H9 (cell line): ENCODE measurements around the gene IL20RA. TPM values are rescaled to one million over a fixed set of nuclear protein-coding genes. Genes with fewer than 3 reads are reported as not detected.

ENCODE experiments used
- DNase-seq: peaks from one replicate; pipeline ENCODE4 v3.0.0-alpha.2; 2017
- H2AFZ ChIP-seq: one replicate; pipeline ENCODE4 v1.6.1; 2013; ENCODE audit warnings: mild to moderate bottlenecking, low read length, control low read depth, moderate library complexity
- H2AK5ac ChIP-seq: 2 replicates; pipeline ENCODE4 v1.6.1; 2013; ENCODE audit warnings: low read length, control low read depth, mixed read lengths; ENCODE audit not compliant: insufficient read length
- H2BK120ac ChIP-seq: one replicate; pipeline ENCODE4 v1.6.1; 2013; ENCODE audit warnings: low read depth, mild to moderate bottlenecking, low read length, control low read depth, inconsistent platforms; ENCODE audit not compliant: poor library complexity, severe bottlenecking
- H2BK12ac ChIP-seq: 2 replicates; pipeline ENCODE4 v1.6.1; 2013; ENCODE audit warnings: low read length, control low read depth, mixed read lengths, low read depth; ENCODE audit not compliant: insufficient read length
- H2BK15ac ChIP-seq: 2 replicates; pipeline ENCODE4 v1.6.1; 2013; ENCODE audit warnings: low read depth, low read length, control low read depth
- H2BK20ac ChIP-seq: one replicate; pipeline ENCODE4 v1.6.1; 2013; ENCODE audit warnings: low read depth, mild to moderate bottlenecking, low read length, control low read depth, inconsistent platforms; ENCODE audit not compliant: poor library complexity, severe bottlenecking
- H2BK5ac ChIP-seq: 2 replicates; pipeline ENCODE4 v1.6.1; 2013; ENCODE audit warnings: low read length, control low read depth, mixed read lengths; ENCODE audit not compliant: insufficient read length
- H3K14ac ChIP-seq: 2 replicates; pipeline ENCODE4 v1.6.1; 2013; ENCODE audit warnings: low read length, control low read depth; ENCODE audit not compliant: insufficient read depth
- H3K18ac ChIP-seq: 2 replicates; pipeline ENCODE4 v1.6.1; 2013; ENCODE audit warnings: low read depth, mild to moderate bottlenecking, mixed read lengths, low read length, control low read depth; ENCODE audit not compliant: insufficient read length
- H3K23ac ChIP-seq: 2 replicates; pipeline ENCODE4 v1.6.1; 2013; ENCODE audit warnings: low read length, control low read depth, mixed read lengths, low read depth; ENCODE audit not compliant: insufficient read length
- H3K23me2 ChIP-seq: 2 replicates; pipeline ENCODE4 v1.6.1; 2013; ENCODE audit warnings: low read depth, mild to moderate bottlenecking, mixed read lengths, low read length, control low read depth; ENCODE audit not compliant: insufficient read length, poor library complexity, severe bottlenecking
- H3K27ac ChIP-seq: 2 replicates; pipeline ENCODE4 v1.5.1; 2013; ENCODE audit warnings: low read length, control low read depth, mixed read lengths, low read depth; ENCODE audit not compliant: insufficient read length
- H3K27me3 ChIP-seq: 2 replicates; pipeline ENCODE4 v1.6.1; 2013; ENCODE audit warnings: low read length, control low read depth, inconsistent platforms; ENCODE audit not compliant: insufficient read depth
- H3K4ac ChIP-seq: 2 replicates; pipeline ENCODE4 v1.6.1; 2013; ENCODE audit warnings: low read depth, mild to moderate bottlenecking, control low read depth, inconsistent platforms, low read length, moderate library complexity
- H3K4me1 ChIP-seq: 2 replicates; pipeline ENCODE4 v1.6.1; 2013; ENCODE audit warnings: low read length, control low read depth, inconsistent platforms; ENCODE audit not compliant: insufficient read depth
- H3K4me2 ChIP-seq: 2 replicates; pipeline ENCODE4 v1.6.1; 2013; ENCODE audit warnings: low read length, control low read depth, mixed read lengths; ENCODE audit not compliant: insufficient read length, insufficient read depth
- H3K56ac ChIP-seq: 2 replicates; pipeline ENCODE4 v1.6.1; 2013; ENCODE audit warnings: low read depth, mild to moderate bottlenecking, mixed read lengths, low read length, control low read depth; ENCODE audit not compliant: insufficient read length
- H3K79me1 ChIP-seq: 2 replicates; pipeline ENCODE4 v1.6.1; 2013; ENCODE audit warnings: low read depth, mild to moderate bottlenecking, moderate library complexity, low read length, control low read depth, inconsistent platforms; ENCODE audit not compliant: insufficient read depth, poor library complexity, severe bottlenecking
- H3K79me2 ChIP-seq: 2 replicates; pipeline ENCODE4 v1.6.1; 2013; ENCODE audit warnings: low read length, control low read depth, inconsistent platforms; ENCODE audit not compliant: insufficient read depth
- H3K9ac ChIP-seq: 2 replicates; pipeline ENCODE4 v1.6.1; 2013; ENCODE audit warnings: low read length, control low read depth, mixed read lengths; ENCODE audit not compliant: insufficient read length; ENCODE audit errors: extremely low read depth
- H3K9me3 ChIP-seq: one replicate; pipeline ENCODE4 v1.6.1; 2013; ENCODE audit warnings: low read depth, low read length, inconsistent platforms; ENCODE audit not compliant: control insufficient read depth
- H3T11ph ChIP-seq: one replicate; pipeline ENCODE4 v1.6.1; 2013; ENCODE audit warnings: mild to moderate bottlenecking, low read length, control low read depth, inconsistent platforms
- H4K20me1 ChIP-seq: one replicate; pipeline ENCODE4 v1.6.1; 2013; ENCODE audit not compliant: control insufficient read depth, insufficient read length, insufficient read depth
- H4K5ac ChIP-seq: 2 replicates; pipeline ENCODE4 v1.6.1; 2013; ENCODE audit warnings: low read depth, mild to moderate bottlenecking, mixed read lengths, low read length, control low read depth; ENCODE audit not compliant: insufficient read length
- H4K8ac ChIP-seq: replicated peaks from 2 replicates; pipeline ENCODE4 v1.6.1; 2013; ENCODE audit warnings: low read length, control low read depth, mixed read lengths, low read depth; ENCODE audit not compliant: insufficient read length
- H4K91ac ChIP-seq: 2 replicates; pipeline ENCODE4 v1.6.1; 2013; ENCODE audit warnings: low read depth, mild to moderate bottlenecking, moderate library complexity, mixed read lengths, low read length, control low read depth; ENCODE audit not compliant: insufficient read length
- H3K27ac Mint-ChIP-seq, 3 experiments: 2 replicates in 2 of 3; 3 replicates in 1 of 3; pipeline ENCODE4 v1.8.0; 2020 to 2021; ENCODE audit warnings: mixed read lengths in 3 of 3, mild to moderate bottlenecking in 1 of 3, moderate library complexity in 1 of 3
- H3K27me3 Mint-ChIP-seq: 2 replicates; pipeline ENCODE4 v1.8.0; 2021; ENCODE audit warnings: low read depth, mild to moderate bottlenecking, moderate library complexity, mixed read lengths
- H3K36me3 Mint-ChIP-seq, 3 experiments: 2 replicates in 2 of 3; 3 replicates in 1 of 3; pipeline ENCODE4 v1.8.0; 2020 to 2021; ENCODE audit warnings: low read depth in 3 of 3, mixed read lengths in 3 of 3; ENCODE audit not compliant: insufficient read depth in 1 of 3
- H3K4me1 Mint-ChIP-seq, 2 experiments: 2 replicates each; pipeline ENCODE4 v1.8.0; 2020; ENCODE audit warnings: mixed read lengths in 2 of 2
- H3K4me3 Mint-ChIP-seq, 2 experiments: 2 replicates in 1 of 2; 3 replicates in 1 of 2; pipeline ENCODE4 v1.8.0; 2020 to 2021; ENCODE audit warnings: mild to moderate bottlenecking in 2 of 2, mixed read lengths in 2 of 2, moderate library complexity in 1 of 2
- H3K9me3 Mint-ChIP-seq, 2 experiments: 2 replicates in 1 of 2; 3 replicates in 1 of 2; pipeline ENCODE4 v1.8.0; 2020; ENCODE audit warnings: mild to moderate bottlenecking in 2 of 2, mixed read lengths in 2 of 2, moderate library complexity in 1 of 2
- WGBS: extraction: QIAGEN DNeasy Blood & Tissue Kit; methylation state at CpG from one replicate; pipeline ENCODE4 v1.1.7; 2013; ENCODE audit warnings: missing lambda C conversion rate, low lambda C conversion rate, mixed read lengths; ENCODE audit not compliant: insufficient read length; ENCODE audit errors: extremely low coverage; 5-methylcytosine and 5-hydroxymethylcytosine counted together
- total RNA-seq: library from RNA; stranded (reverse); gene quantifications from 2 replicates; pipeline ENCODE4 v1.2.1, GENCODE V29; 2021
- TF ChIP-seq, protein P1 (sequence below): fragments of 200-600 bp; sonication (generic); conservative IDR thresholded peaks from 3 replicates; pipeline ENCODE4 v1.8.0; 2021; ENCODE audit warnings: antibody characterized with exemption, mild to moderate bottlenecking

Gene IL20RA
- total RNA-seq, 1 experiment from 2014 or later = 0.74 TPM

DNA sequence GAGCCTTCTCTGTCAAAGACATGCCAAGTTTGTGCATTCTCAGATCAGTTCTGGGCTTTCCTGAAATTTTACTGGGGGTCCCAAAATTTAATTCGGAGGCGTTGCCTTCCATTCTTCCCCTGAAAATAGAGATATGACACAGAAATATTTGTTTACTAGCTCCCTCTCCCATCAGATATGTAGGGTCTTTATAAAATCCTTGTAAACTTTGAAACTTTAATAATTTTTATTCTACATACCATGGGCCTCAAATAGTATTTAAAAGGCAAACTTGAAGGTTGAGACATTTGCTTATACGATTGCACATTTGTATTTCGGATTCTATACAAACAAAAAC is 54.6 kb downstream of the IL20RA start:
- Mint-ChIP-seq H3K4me1 (peaks cover 27 to 30% of the 10 kb centered on the region in 2 experiments), H3K27ac (no peak overlapping the region), H3K36me3 (no peaks in the 10 kb centered on the region), H3K4me3 (peak overlapping the region; percentile 80 to 81), H3K9me3 (no peaks in the 10 kb centered on the region), H3K27me3 (peaks cover 1% of the 10 kb centered on the region; the same call in 1 of the 2 replicates)
- TF ChIP-seq, protein P1, sequence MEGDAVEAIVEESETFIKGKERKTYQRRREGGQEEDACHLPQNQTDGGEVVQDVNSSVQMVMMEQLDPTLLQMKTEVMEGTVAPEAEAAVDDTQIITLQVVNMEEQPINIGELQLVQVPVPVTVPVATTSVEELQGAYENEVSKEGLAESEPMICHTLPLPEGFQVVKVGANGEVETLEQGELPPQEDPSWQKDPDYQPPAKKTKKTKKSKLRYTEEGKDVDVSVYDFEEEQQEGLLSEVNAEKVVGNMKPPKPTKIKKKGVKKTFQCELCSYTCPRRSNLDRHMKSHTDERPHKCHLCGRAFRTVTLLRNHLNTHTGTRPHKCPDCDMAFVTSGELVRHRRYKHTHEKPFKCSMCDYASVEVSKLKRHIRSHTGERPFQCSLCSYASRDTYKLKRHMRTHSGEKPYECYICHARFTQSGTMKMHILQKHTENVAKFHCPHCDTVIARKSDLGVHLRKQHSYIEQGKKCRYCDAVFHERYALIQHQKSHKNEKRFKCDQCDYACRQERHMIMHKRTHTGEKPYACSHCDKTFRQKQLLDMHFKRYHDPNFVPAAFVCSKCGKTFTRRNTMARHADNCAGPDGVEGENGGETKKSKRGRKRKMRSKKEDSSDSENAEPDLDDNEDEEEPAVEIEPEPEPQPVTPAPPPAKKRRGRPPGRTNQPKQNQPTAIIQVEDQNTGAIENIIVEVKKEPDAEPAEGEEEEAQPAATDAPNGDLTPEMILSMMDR = no peak
- H4K20me1 ChIP-seq = no peaks in the 10 kb centered on the region
- peak overlapping the region; percentile 71 for H3K4me2 ChIP-seq
- no peak overlapping the region for H4K8ac ChIP-seq
- no peak overlapping the region for H2BK15ac ChIP-seq
- no peak overlapping the region for H4K91ac ChIP-seq
- no peak overlapping the region for H3K27ac ChIP-seq
- no peak overlapping the region for H2BK12ac ChIP-seq
- no peak overlapping the region for H3K56ac ChIP-seq
- no CpG with 5 or more reads among the region's 4 CpGs for whole genome bisulfite sequencing
- H2AFZ ChIP-seq = no peak overlapping the region
- peaks cover 7% of the 10 kb centered on the region; the same call in 1 of the 2 replicates for H3K4me1 ChIP-seq
- no peak for DNase-seq
- H3K79me1 ChIP-seq = no peaks in the 10 kb centered on the region
- no peak overlapping the region for H2BK20ac ChIP-seq
- H3K9me3 ChIP-seq = no peaks in the 10 kb centered on the region
- H3K4ac ChIP-seq = no peak overlapping the region
- H3K79me2 ChIP-seq = no peaks in the 10 kb centered on the region
- H3K23ac ChIP-seq = no peak overlapping the region
- H3K23me2 ChIP-seq = peaks cover 7% of the 10 kb centered on the region
- H2BK120ac ChIP-seq = no peak overlapping the region
- H4K5ac ChIP-seq = no peak overlapping the region
- H3T11ph ChIP-seq = no peak overlapping the region
- no peak overlapping the region for H3K18ac ChIP-seq
- no peak overlapping the region for H2BK5ac ChIP-seq
- H3K9ac ChIP-seq = peak overlapping the region; percentile 44
- H2AK5ac ChIP-seq = no peak overlapping the region
- no peak overlapping the region for H3K14ac ChIP-seq
- no peaks in the 10 kb centered on the region for H3K27me3 ChIP-seq
